Large intestine (tissue), 3 donors: ENCODE data around the gene PRKCB. TPM values are rescaled to one million over a fixed set of nuclear protein-coding genes. Genes with fewer than 3 reads are reported as not detected.

ENCODE experiments used
- DNase-seq, 2 donors: peaks; one replicate each; pipeline versions ENCODE4 v3.0.0 to v3.0.0-alpha.2; 2013
- H3K27ac ChIP-seq: one replicate; pipeline ENCODE4 v1.5.1; 2013; ENCODE audit warnings: low read length
- H3K27me3 ChIP-seq: 2 replicates; pipeline ENCODE4 v1.6.1; 2013; ENCODE audit warnings: low read length; ENCODE audit not compliant: control insufficient read depth, insufficient read depth
- H3K36me3 ChIP-seq: 2 replicates; pipeline ENCODE4 v1.6.1; 2013; ENCODE audit warnings: low read length; ENCODE audit not compliant: control insufficient read depth, insufficient read depth
- H3K4me1 ChIP-seq: one replicate; pipeline ENCODE4 v1.6.1; 2013; ENCODE audit warnings: low read length; ENCODE audit not compliant: control insufficient read depth, insufficient read depth
- H3K4me3 ChIP-seq: one replicate; pipeline ENCODE4 v1.5.1; 2013; ENCODE audit warnings: low read length
- H3K9me3 ChIP-seq: one replicate; pipeline ENCODE4 v1.6.1; 2013; ENCODE audit warnings: mild to moderate bottlenecking, low read depth, low read length, moderate library complexity; ENCODE audit not compliant: control insufficient read depth
- WGBS: methylation state at CpG from one replicate; pipeline ENCODE4 v1.1.5; 2013; ENCODE audit warnings: low lambda C conversion rate; ENCODE audit not compliant: insufficient coverage; 5-methylcytosine and 5-hydroxymethylcytosine counted together
- polyA plus RNA-seq: library from polyadenylated mRNA; unstranded; fragments of 120-200 nt; gene quantifications from one replicate; pipeline ENCODE4 v1.2.1, GENCODE V29; 2013

The PRKCB gene
- polyA plus RNA-seq, 1 donor = 3.1 TPM

DNA sequence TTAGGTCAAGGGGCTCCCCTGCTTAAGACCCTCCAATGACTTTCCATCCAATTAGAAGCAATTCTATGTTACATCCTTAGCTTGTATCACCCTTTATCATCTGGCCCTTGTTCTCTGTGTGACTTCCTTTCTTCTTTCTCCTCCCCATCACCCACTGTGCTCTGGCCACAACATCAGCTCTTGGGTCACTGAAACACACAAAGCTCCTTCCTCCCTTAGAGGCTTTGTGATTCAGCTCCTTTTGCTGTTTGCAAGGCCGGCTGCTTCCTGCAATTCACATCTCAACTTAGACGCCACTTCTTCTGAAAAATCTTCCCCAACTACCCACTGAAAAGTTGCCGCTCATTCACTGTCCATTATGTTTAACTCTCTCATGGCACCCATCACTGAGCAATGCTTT lies 289.4 kb downstream of the PRKCB start:
- Histone ChIP-seq H3K36me3 (no peaks in the 10 kb centered on the region), H3K4me1 (no peaks in the 10 kb centered on the region), H3K27me3 (no peaks in the 10 kb centered on the region), H3K9me3 (no peaks in the 10 kb centered on the region), H3K27ac (no peak overlapping the region), H3K4me3 (no peak overlapping the region)
- no peak for DNase-seq
- 100% methylated on average over 1 of the region's 3 CpGs for WGBS

DNA sequence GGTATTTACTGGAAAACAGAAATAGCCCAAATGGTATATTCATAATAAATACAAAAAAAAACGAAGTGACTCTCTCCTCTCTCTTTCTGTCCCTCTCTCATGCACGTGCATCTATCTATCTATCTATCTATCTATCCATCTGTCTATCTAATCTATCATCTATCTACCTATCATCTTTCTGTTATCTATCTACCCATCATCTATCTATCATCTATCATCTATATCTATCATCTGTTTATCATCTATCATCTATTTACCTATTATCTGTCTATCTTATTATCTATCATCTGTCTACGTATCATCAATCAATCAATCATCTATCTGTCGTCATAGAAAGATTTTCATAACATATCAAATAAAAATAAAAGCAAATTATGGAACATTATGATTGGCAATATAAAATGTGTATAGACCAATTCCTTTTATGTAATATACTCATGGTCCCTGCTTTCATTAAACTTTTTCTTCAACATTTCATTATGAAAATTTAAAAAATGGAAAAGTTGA lies 293.7 kb downstream of the PRKCB start:
- H3K9me3 ChIP-seq = no peaks in the 10 kb centered on the region
- H3K4me1 ChIP-seq = no peaks in the 10 kb centered on the region
- no peaks in the 10 kb centered on the region for H3K27me3 ChIP-seq
- DNase-seq = no peak
- WGBS = 60% methylated on average over 3 of the region's 4 CpGs
- H3K4me3 ChIP-seq = no peak overlapping the region
- no peaks in the 10 kb centered on the region for H3K36me3 ChIP-seq
- H3K27ac ChIP-seq = no peak overlapping the region

DNA sequence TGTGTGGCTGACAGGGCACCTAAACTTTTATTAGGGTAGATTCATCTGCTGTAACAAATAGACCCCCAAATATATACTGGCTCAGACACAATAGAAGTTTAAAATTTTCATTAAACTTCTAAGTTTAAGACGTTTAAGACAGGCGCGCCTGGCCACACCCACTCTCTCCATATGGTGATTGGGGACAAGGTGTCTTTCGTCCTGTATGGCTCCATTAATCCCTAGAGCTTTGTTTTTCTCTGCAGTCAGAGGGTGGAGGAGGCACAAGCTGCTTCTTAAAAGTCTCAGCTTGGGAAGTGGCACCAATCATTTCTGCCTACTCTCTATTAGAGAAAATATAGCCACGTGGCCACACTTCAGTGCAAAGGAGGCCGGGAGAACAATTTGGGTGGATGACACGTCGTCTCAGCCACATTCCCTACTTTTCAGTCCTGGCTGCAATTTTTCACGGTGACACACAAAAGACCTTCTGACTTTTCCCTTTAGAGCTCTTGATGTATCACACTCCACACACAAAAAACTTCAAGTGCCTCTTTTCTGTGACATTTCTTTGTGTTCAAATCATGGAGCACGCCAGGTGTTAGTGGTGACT lies 294.8 kb downstream of the PRKCB start:
- no peak for DNase-seq
- no peaks in the 10 kb centered on the region for H3K4me1 ChIP-seq
- WGBS = 100% methylated on average over 2 of the region's 10 CpGs
- H3K27ac ChIP-seq = no peak overlapping the region
- no peaks in the 10 kb centered on the region for H3K27me3 ChIP-seq
- no peak overlapping the region for H3K4me3 ChIP-seq
- no peaks in the 10 kb centered on the region for H3K36me3 ChIP-seq
- H3K9me3 ChIP-seq = no peaks in the 10 kb centered on the region

DNA sequence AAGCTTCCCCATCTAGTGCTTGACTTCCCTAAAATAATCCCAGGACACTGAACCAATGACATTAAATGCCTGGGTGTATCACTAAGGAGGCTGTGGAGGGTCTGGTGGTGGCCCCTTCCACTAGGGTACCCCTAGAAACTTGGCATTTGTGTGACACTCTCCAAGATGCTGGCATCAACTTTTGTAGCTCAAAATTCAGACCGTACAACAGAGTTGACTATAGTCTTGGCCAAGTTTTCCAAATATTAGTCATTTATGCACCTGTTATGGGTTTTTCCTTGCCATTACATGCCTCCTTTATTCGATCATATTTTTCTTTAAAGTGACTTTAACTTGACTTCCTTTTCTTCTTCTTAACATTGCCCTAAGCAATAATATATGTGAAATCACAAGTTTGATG lies 295.5 kb downstream of the PRKCB start:
- no peaks in the 10 kb centered on the region for H3K27me3 ChIP-seq
- WGBS = 87% methylated on average over 2 of the region's 2 CpGs
- no peak overlapping the region for H3K27ac ChIP-seq
- H3K4me1 ChIP-seq = no peaks in the 10 kb centered on the region
- no peaks in the 10 kb centered on the region for H3K36me3 ChIP-seq
- H3K9me3 ChIP-seq = no peaks in the 10 kb centered on the region
- no peak for DNase-seq
- H3K4me3 ChIP-seq = no peak overlapping the region

DNA sequence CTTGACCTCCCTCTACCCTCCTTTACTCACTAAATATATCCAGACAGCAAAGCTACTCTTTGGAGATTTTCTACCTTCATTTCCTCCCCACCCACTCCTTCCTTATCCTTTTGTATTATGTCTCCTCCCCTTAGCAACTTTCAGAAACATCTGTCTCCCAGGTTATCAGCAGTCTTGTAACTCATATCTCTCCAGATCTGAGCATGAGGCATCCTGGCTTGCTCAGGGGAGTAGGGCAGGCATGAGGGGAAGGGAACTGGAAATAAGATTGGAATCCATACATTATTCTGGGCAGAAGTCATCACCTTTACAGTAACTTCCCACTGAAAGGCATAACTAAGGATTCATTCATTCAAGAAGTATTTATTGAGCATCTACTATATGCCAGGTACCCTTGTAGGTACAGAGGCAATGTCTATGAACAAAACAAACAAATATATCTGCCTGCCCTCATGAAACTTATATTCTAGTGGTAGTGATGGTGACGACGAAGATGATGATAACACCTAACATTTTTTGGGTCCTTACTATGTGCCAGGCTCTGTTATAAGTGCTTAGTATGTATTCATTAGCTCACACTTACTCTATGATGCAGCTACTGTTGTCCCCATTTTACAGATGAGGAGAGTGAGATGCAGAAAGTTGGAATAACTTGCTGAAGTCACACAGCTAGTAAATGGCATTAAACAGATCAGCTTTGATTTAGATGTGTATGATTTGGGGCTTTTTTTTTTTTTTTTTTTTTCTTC lies 296.4 kb downstream of the PRKCB start:
- H3K27ac ChIP-seq = no peak overlapping the region
- no peaks in the 10 kb centered on the region for H3K4me1 ChIP-seq
- H3K9me3 ChIP-seq = no peaks in the 10 kb centered on the region
- H3K4me3 ChIP-seq = no peak overlapping the region
- H3K27me3 ChIP-seq = no peaks in the 10 kb centered on the region
- no peaks in the 10 kb centered on the region for H3K36me3 ChIP-seq
- DNase-seq = no peak
- 90% methylated on average over 2 of the region's 2 CpGs for WGBS

DNA sequence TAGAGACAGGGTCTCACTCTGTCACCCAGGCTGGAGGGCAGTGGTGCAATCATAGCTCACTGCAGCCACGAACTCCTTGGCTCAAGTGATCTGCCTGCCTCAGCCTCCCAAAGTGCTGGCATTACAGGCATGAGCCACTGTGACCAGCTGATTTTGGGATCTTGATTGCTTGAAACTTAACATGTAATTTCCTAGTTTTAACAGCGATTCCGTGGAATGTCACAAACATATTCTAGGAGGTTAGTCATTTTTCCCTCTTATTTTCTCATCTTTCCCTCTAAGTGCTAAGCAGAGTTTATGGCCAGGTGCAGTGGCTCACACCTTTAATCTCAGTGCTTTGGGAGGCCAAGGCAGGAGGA lies 297.0 kb downstream of the PRKCB start:
- Histone ChIP-seq H3K27ac (no peak overlapping the region), H3K4me1 (no peaks in the 10 kb centered on the region), H3K9me3 (no peaks in the 10 kb centered on the region), H3K27me3 (no peaks in the 10 kb centered on the region), H3K4me3 (no peak overlapping the region), H3K36me3 (no peaks in the 10 kb centered on the region)
- WGBS = 100% methylated on average over 1 of the region's 3 CpGs
- no peak for DNase-seq

DNA sequence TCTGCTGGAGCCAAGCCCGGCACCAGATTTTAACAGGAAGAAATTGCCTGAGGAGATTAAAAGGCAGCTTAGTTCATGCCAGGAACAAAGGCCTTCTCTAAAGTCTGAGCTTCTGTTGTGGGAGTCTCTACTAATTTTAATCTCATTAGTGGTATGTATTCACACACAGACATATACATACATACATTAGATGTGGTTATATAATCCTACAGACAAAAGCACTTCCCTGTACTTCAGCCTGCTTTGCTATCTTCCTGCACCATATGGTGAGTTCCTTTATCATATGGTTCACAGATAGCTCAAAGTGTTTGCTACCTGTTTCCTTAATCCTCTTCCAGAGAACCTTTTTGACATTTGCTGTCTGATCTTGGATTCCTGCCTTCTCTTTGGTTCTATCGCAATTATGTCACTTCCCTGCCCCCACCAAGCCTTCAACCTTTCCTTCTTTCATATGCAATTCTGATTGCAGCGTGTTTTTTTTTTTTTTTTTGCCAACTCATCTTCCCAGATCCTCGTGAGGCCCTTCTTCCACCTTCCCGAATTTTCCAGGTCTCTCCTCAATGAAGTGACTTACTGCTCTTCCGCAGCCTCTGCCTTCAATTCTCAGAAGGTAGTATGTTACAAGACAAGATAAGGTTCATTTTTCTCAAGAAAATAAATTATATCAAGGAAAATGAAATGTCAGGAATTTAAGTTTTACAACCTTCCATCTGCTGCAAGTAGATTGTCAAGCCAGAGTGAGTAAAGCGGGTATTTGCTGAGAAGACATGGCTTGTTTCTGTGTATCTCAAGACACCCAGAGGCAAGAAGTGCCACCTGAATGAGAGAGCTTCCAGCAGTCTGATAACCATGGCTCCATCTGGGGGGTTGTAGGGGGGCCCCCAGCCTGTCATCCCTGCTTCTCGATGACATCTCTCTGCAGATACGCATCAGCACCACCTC lies 300.1 kb downstream of the PRKCB start:
- Histone ChIP-seq H3K27ac (no peak overlapping the region), H3K27me3 (no peaks in the 10 kb centered on the region), H3K9me3 (no peaks in the 10 kb centered on the region), H3K4me3 (no peak overlapping the region), H3K36me3 (no peaks in the 10 kb centered on the region), H3K4me1 (no peaks in the 10 kb centered on the region)
- 47% methylated on average over 2 of the region's 9 CpGs for WGBS
- no peak for DNase-seq

DNA sequence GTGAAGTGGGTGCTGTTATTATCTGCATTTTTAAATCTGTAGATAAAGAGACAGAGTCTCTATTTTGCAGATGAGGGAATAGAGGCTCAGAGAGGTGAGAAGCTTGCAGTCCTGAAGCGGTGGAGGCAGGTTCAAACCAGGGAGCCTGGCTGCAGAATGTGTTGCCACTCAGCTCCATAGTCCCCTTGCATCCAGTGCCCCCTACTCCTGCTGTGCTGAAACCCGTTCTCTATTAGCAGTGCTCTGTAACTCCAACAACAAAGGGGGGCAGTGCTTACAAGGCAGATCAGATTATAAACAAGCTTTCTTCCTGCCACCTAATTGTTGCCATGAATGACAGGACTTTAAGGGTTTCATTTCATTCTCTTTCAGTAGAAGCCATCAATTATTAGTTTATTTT lies 302.2 kb downstream of the PRKCB start:
- Histone ChIP-seq H3K27ac (no peak overlapping the region), H3K4me1 (no peaks in the 10 kb centered on the region), H3K4me3 (no peak overlapping the region), H3K27me3 (no peaks in the 10 kb centered on the region), H3K9me3 (no peaks in the 10 kb centered on the region), H3K36me3 (no peaks in the 10 kb centered on the region)
- DNase-seq = no peak
- WGBS = no CpG with 5 or more reads among the region's 2 CpGs

DNA sequence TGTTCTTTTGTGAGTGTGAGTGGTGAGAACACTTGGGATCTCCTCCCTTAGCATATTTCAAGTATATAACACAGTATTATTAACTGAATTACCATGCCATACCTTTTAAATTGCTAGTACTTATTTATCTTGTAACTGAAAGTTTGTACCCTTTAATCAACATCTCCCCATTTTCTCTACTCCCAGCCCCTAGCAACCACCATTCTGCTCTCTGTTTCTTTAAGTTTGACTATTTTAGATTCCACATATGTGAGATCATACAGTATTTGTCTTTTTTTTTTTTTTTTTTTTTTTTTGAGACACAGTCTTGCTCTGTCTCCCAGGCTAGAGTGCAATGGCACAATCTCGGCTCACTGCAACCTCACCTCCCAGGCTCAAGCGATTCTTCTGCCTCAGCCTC lies 302.8 kb downstream of the PRKCB start:
- no peaks in the 10 kb centered on the region for H3K27me3 ChIP-seq
- no peak for DNase-seq
- no CpG with 5 or more reads among the region's 2 CpGs for WGBS
- H3K9me3 ChIP-seq = no peaks in the 10 kb centered on the region
- no peak overlapping the region for H3K27ac ChIP-seq
- no peaks in the 10 kb centered on the region for H3K4me1 ChIP-seq
- H3K4me3 ChIP-seq = no peak overlapping the region
- no peaks in the 10 kb centered on the region for H3K36me3 ChIP-seq

DNA sequence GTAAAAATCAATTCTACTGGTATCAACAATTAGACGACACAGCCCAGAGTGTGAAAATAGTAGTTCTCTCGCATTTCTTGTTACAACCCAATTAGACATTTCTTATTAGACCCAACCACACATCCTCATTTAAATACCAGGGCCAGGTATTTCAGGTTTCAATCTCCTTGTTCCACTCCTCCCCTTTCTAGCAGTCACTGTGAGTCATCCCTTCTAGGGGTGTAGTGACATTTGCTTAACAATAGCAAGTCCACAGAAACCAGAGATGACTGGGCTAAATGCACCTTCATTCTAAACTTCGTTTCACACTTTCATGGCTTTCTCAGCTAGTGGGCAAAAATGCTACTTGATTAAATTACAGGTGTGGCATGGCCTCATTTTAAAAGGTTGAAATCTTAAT lies 303.5 kb downstream of the PRKCB start:
- Histone ChIP-seq H3K27me3 (no peaks in the 10 kb centered on the region), H3K4me1 (no peaks in the 10 kb centered on the region), H3K4me3 (no peak overlapping the region), H3K27ac (no peak overlapping the region), H3K9me3 (no peaks in the 10 kb centered on the region), H3K36me3 (no peaks in the 10 kb centered on the region)
- 50% methylated on average over 2 of the region's 3 CpGs for WGBS
- no peak for DNase-seq
